HL-60/S4 treated with retinoic acid at 250 ng/mL for 4 days and 3 days (cell line): Measurements from ENCODE around the gene MAP7.
"Not testable (repeated sequence)": the region's sequence is repeated elsewhere in the genome, so short reads cannot be mapped to it uniquely, and the experiment has no call there.

Source experiments
- in situ Hi-C: fragments of 300-500 bp; cut with MboI; formaldehyde crosslinking; loops from 2 replicates; pipeline ENCODE4 v1.7.0; 2022; ENCODE audit warnings: low sequenced_read_pairs

The MAP7 gene

DNA sequence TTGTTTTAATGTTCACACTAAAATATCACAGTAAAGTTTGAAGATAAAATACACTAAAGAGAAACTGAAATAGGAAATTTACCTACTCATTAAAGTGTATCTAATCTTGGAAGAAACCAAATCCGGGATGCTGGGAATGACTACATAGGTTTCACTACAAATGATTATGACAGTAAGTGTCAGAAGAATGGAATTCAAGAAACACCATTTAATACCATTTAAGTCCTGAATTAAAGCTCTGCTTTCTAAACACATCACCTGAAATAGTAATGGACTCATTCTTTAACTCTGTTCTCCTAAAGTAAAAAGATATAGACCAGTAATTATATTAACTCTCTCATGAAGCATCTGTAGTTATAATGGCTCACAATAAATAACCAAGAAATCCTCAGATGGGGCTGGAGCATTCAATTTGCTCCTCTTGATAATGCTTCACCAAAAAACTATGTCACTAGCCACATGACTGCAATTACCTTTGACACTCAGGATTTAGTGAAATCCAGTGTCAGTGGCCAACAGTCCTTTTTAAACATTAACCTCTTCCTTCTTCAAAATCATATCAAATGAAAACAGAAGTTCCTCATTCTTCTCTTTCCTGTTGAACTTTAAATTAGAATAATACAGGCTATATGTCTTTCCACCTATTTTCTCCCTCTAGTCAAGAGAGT is 41.4 kb downstream of the MAP7 start:
- in situ Hi-C loops: no loop called here

DNA sequence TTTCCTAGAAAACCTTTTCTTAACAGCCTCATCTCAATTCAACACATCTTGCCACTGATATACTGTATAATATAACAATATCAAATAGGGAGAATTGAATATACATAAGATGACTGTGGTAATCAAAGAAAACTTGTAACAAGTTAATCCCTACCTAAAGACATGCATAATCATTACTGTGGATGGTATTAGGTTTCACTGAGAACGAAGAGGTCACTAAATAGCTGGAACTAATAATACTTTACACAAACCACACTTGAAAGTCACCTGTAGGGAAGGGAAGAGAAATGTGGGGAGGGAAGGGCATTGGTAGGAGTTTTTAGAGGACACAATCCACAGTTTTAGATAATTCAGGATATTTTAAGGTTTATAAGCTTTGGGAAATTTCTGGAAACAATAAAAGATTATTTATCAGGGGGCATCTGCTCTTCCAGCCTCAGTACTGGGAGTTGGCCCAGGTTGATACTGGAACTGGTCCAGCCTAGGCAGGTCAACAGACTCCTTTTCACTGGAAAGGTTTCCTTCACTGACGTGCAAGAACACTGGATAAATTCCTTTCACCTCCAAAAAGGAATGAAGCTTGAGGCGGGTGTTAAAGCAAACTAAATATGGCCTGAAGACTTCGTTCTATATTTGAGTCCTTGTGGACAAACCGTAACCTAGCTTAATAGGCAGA is 44.0 kb downstream of the MAP7 start:
- in situ Hi-C loops: no loop called here

DNA sequence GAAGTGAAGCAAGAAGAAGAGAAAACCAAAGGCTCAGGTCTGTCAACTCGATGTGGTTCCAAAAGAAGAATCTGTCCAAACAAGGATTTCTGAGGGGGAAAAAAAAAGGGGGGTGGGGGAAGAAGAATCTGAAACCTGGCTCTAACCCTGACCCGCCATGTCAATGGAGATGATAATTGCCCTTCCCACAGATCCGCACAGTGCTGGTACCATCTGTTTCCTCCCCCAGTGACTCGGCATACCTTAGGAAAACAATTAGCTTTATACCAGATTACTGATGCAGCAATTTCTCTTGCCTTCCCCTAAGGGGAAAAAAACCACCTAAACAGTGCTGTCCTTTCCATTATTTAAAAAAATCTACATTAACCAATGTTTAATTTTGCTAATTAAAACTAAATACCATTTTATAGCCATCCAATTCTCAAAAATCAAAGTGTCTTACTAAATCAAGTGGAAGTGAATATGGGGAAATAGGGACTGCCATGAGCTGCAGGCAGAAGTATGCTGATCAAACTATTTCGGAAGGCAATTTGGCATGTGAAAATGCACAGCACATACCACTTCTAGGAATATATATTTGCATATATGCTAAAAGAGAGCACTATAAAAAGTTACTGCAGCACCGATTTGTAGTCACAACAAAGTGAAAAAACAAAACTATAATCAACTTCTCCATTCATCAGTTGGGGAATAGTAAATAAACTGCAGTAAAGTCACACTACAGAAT is 46.8 kb downstream of the MAP7 start:
- in situ Hi-C loops: no loop called here

DNA sequence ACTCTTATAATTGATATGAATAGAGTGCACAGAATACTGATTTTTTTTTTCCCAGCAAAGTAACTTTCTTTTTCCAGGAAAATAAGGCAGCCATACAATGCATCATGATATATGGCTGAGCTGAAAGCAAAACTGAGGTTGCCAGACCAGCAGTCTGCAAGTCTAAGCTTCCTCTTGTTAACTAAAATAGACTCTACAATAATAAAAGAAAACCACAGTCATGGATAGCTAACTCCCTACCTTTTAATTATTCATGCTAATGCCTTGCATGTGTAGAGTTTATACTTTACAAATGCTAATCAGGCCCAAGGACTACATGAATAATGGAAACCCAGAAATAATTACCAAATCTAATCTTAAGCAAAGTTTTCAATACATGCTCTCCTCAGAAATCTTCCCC is 47.4 kb downstream of the MAP7 start:
- in situ Hi-C loops: no loop called here

DNA sequence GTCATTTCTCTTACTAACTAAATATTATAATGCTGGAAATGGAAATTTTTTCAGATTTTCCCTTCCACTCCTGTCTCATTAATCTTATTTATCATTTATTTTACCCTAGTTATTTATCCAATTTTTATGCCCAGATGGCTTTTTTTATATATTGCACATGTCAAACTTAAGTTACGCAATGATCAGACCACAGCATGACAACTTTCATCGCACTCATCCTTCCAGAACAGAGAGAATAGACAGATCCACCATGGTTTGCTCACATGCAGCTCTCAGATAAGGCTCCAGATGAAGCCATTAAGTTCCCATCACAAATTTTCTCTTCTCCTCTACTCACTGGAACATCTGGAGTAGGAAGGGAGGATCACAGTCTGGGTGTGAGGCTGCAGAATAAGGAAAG is 48.7 kb downstream of the MAP7 start:
- in situ Hi-C loops: no loop called here

DNA sequence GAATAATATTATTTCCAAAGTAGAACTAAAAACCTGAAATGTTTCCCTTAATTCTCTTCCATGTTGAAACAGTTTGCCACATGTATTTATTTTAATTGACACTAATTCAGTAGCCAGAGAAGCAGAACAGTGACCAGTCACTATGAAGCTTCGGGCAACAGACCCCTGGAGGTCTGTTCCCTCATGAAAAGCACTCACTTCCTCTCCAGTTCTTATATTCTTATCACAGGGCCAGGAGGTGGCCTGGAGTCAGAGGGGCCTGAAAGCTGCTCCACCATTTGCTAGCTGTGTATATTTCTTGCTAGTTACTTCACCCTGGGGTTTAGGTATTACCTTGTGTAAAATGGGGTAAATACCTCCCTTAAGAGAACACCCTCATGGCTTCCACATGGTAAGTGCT is 49.1 kb downstream of the MAP7 start:
- in situ Hi-C loops: no loop called here

DNA sequence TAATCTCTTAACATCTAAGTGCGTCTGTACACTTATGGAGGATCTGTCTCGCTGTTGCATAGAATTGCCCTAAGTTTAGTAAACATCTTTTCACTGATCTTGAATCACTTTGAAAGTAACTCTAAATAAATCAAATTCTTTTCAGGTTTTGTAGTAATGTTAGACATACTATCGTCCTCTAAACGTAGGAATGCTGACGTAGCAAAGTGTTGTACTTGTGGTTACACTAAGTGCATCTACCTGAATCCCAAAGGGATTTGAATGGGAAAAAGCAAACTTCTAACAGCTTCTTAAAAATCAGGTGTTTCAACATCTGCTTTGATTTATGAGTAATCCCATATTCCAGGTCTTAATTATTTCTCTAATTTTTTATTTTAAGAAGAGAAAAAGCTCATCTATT is 49.8 kb downstream of the MAP7 start:
- in situ Hi-C loops: no loop called here

DNA sequence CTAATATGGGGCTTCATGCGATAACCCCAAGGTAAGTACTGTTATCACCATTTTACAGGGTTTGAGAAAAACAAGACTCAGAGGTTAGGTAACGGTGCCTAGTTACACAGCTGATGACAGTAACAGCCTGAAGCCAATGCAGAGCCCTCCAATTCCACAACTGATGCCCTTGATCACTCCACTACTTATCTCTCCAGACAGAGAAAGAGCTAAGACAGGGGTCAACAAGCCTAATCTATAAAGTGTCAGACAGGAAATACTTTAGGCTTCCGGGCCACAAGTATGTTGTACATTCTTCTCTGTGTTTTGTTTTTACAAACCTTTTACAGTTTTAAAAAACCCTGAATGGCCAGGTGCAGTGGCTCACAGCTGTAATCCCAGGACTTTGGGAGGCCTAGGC is 50.9 kb downstream of the MAP7 start:
- in situ Hi-C loops: no loop called here

DNA sequence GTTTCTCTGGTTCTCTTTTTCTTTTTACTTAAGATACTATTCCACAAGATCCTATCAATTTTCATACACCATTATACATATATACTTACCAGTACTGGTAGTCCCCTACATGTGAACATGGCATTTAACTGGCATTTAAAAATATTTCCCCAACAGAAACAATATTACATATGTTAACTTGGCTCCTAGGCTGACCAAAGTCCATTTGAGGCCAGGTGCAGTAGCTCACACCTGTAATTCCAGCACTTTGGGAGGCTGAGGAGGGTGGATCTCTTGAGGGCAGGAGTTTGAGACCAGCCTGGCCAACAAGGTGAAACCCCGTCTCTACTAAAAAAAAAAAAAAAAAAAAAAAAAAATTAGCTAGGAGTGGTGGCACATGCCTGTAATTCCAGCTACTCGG is 53.8 kb downstream of the MAP7 start:
- in situ Hi-C loops: not testable (repeated sequence)

DNA sequence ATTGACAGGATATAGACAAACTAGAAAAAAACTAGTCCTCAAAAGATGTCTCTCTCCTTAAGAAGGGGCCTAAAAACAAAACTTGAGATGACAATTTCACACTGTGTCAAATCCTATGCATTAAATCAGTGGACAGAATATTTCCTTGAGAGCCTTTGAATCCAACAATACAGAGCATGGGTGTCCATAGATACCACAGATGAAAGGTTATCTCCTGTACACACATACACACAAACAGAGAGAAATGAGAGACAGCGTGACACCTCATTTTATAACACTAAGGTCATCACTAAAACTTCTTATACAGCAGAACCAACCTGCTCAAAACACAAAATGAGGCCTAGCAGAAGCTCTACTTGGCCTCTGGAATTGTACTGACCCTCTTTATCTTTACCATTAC is 55.5 kb downstream of the MAP7 start:
- in situ Hi-C loops: no loop called here

DNA sequence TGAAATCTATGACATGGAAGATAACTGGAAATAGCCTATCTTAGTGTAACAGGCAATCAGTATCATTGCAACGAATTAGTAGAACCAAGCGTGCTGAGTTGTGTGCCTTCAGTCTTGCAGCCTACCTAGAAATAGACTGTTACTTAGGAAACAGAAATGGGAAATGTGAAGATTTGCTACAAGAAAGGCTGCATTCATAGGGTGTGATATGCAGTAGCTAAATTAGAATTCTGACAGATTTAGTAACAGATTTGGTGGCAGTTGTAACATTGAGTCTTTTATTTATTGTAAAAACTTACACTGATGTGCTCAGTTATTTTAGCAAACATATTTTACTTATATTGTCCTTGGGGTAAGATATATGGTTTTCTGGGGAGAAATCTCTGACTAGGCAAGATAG is 56.2 kb downstream of the MAP7 start:
- in situ Hi-C loops: no loop called here

DNA sequence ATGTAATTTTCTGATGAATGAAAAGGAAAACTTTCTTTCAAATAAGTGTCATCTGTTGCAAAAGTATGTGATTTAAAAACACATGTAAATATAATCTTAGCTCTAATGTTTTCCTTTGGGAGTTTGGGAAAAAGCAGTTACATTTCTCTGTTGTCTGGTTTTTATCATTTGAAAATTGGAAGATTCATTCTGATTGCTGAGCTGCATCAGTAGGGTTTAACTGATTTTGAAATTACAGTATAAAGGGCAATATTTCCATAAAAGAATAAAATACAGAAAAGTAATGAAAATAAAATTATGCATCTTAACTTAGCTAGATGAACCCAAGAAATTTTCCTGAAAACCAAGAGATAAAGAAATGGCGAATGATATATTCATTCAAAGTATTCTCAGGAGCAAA is 57.8 kb downstream of the MAP7 start:
- in situ Hi-C loops: no loop called here

DNA sequence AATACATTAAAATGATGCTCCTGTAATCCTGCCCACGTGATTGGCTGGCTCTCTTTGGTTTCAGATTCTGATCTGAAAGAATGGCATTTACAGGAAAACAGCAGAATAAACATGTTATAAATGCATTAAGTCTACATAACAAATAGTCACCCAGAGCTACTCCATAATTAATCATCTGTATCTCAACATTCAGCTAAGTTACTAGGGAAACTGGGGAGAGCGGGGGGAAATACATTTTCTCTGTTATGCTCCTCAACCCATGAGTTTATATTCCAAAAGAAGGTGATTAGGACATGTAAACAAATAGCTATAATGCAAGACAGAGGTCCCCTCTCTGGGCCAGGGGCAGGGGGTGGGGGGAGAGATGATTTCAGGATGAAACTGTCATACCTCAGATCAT is 58.5 kb downstream of the MAP7 start:
- in situ Hi-C loops: no loop called here

DNA sequence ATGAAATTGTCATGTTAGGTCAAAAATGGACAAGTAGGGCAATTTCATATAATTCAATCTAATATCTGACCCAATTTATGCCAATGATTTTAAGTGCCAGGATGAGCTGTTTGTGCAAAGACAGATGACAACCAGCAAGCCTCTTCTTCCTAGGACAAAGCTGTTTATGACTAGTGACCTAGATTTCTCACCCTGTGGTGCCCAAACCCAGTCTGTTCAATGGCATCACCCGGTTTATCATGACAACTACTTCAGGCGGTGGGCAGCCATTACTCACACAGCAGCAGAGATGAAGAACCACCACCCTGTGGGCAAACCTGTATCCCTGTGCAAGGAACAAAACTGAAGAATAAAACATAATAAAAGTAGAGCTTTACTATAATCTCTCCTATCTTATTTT is 59.0 kb downstream of the MAP7 start:
- in situ Hi-C loops: no loop called here

DNA sequence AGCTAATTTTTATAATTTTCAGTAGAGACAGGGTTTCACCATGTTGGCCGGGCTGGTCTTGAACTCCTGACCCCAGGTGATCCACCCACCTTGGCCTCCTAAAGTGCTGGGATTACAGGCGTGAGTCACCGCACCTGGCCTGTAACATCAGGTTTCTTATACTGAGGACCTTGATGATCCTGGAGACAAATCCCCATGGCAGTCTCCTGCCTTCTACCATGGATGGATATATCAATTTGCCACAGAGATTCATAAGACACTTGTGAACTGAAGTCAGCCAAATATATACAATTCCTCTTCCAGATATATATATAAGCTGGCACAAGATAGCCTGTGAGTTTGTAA is 60.6 kb downstream of the MAP7 start:
- in situ Hi-C loops: not testable (repeated sequence)

DNA sequence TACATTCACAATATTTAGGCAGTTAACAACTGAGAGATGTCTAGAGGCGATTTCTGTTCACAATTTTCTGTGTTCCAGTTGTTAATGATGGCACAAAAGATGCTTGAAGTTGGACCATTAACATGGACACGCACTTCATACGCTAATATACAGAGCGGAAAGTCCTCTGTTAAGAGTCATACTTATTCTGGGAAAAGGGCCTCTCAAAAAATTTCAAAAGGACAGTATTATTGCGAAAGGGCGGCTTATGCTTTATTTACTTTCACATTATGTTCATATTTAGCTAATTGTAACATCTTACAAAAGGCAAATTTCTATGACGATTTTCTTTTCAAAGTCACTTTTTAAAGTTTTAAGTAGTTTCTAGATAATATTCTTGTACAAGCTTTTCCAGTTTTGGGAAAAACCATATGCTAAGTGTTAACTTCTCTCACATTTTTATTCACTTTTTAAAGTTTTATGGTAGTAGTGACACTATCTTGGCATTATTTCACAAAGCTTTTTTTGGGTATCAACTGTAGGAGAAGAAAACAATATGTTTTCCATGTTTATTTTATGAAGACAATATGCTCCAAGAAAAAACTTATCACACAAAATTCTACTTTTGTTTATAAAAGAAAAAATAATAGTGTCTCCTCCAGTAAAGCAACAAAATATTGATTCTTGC is 62.3 kb downstream of the MAP7 start:
- in situ Hi-C loops: no loop called here

DNA sequence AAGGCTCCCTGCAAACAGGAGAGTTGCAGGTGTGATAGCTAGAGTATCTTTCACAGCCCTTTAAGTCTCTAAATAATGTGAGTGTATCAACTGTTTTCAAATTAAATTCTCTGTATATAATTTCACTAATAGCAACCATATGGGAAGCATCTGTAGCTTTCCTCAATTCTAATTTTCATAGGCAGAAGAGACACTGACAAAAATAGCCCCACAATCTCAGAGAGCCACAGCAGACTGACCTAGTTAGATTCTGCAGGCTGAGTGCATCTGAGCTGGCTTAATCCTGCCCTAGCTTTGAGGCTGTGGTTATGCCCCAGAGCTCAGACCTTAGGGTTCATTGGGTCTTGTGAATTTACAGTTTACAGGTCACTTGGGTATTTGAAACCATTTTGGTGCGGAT is 63.9 kb downstream of the MAP7 start:
- in situ Hi-C loops: no loop called here

DNA sequence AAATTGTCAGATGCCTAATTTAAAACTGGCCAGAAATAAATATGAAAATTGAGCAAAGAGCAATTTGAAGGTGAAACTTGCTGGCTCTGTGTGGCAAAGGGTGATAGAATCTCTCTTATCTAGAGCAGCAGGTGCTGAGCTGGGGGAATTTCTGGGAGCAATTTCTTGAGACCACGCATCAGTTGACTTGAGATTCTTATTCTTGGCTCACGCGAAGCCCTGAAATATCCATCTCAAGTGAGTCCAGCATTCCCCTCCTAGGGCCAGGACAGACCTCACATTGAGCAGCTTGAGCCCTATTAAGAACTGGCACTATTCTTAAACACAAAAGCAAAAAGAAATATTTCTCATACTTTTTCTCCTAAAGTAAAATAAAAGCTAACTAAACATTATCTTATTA is 66.3 kb downstream of the MAP7 start:
- in situ Hi-C loops: no loop called here

DNA sequence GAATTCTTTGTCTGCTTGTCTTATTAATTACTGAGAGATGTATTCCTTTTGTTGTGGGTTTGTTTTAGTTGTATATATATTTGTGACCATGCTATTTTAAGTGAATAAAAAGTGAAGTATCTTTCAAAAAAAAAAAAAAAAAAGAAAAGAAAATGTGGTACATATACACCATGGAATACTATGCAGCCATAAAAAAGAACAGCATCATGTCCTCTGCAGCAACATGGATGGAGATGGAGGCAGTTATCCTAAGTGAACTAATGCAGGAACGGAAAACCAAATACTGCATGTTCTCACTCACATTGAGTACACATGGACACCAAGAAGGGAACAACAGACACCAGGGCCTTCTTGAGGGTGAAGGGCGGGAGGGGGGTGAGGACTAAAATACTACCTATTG is 67.2 kb downstream of the MAP7 start:
- in situ Hi-C loops: not testable (repeated sequence)

DNA sequence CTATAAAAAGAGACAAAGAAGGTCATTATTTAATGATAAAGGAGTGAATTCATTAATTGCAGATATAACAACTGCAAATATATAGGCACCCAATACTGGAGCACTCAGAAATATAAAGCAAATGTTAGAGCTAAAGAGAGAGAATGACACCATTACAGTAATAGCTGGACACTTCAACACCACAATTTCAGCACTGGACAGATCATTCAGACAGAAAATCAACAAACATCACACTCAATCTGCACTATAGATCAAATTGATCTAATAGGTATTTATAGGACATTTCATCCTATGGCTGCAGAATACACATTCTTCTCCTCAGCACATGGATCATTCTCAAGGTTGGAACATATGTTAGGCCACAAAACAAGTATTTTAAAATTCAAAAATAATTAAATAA is 72.7 kb downstream of the MAP7 start:
- in situ Hi-C loops: no loop called here

DNA sequence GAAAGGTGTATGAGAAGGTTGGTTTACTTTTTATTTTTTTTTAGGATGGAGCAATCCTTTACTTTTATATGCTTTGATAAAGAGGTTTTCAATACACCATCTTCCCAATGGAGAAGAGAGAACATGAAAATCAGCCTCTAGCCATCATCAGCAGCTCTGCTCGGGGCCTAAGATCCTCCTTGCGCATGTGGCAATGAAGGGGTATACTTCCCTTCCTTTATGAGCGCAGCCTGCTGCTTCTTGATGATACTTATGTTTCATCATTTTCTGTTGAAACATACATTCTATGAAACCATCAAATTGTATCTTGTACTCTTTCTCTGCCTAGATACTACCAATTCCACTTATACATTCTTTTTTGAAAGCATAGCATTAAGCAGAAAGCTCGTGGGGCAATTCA is 74.5 kb downstream of the MAP7 start:
- in situ Hi-C loops: no loop called here

DNA sequence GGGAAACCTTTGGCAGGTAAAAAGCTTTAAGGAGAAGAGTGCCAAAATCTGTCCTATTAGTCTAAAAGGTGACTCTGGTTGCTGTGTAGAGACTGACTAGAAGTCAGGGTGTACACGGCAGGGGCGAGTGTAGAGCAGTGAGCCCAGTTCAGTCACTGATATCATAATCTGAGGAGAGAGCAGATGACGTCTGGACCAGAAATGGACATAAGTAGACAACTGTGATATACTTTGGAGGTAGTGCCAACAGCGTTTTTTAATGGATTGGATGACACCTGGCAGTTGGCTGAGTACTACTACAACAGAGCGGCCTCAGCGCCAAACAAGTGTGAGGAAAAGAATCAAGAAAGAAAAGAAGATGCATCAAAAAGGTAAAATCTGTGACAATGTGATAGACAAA is 76.0 kb downstream of the MAP7 start:
- in situ Hi-C loops: no loop called here
